ENCODE data around the gene KIF1B.
"Not testable (repeated sequence)": the region's sequence is repeated elsewhere in the genome, so short reads cannot be mapped to it uniquely, and the experiment has no call there.

DNA sequence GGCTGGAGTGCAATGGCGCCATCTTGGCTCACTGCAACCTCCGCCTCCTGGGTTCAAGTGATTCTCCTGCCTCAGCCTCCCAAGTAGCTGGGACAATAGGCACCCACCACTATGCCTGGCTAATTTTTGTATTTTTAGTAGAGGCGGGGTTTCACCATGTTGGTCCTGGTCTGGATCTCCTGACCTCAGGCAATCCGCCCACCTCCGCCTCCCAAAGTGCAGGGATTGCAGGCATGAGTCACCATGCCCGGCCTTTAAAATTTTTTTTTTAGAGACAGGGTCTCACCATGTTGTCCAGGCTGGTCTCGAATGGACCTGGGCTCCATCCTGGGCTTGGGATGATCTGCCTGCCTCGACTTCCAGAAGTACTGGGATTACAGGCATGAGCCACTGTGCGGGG, 49.2 kb downstream of the KIF1B start:
- TF ChIP-seq CTCF (IDR thresholded peaks at IDR 0.05; ENCODE audit: insufficient read depth, low read length, poor library complexity, severe bottlenecking); EZH2phosphoT487 (conservative IDR thresholded peaks at IDR 0.05; ENCODE audit: low read length): not testable (repeated sequence)
